ENCODE measurements around the gene LYPD6B.

Gene LYPD6B

DNA sequence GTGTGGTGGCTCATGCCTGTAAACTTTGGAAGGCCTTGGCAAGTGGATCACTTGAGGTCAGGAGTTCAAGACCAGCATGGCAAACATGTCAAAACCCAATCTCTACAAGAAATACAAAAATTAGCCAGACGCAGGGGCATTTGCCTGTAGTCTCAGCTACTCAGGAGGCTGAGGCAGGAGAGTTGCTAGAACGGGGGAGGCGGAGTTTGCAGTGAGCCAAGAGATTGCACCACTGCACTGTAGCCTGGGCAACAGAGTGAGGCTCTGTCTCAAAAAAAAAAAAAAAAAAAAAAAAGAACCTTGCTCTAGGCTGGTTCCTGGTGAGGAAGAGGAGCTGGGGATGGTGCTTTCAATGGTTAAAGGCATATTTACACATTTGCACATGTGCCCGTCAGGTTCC, 129.4 kb downstream of the LYPD6B start:
- no peak overlapping the region for H3K4me3 Mint-ChIP-seq
- H3K27me3 Mint-ChIP-seq (ENCODE audit: low read depth) = peaks cover 4% of the 10 kb centered on the region
- H3K27ac Mint-ChIP-seq = no peak overlapping the region
- H3K36me3 Mint-ChIP-seq (ENCODE audit: low read depth) = peaks cover 7% of the 10 kb centered on the region
- TF ChIP-seq, protein P1, sequence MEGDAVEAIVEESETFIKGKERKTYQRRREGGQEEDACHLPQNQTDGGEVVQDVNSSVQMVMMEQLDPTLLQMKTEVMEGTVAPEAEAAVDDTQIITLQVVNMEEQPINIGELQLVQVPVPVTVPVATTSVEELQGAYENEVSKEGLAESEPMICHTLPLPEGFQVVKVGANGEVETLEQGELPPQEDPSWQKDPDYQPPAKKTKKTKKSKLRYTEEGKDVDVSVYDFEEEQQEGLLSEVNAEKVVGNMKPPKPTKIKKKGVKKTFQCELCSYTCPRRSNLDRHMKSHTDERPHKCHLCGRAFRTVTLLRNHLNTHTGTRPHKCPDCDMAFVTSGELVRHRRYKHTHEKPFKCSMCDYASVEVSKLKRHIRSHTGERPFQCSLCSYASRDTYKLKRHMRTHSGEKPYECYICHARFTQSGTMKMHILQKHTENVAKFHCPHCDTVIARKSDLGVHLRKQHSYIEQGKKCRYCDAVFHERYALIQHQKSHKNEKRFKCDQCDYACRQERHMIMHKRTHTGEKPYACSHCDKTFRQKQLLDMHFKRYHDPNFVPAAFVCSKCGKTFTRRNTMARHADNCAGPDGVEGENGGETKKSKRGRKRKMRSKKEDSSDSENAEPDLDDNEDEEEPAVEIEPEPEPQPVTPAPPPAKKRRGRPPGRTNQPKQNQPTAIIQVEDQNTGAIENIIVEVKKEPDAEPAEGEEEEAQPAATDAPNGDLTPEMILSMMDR (IDR thresholded peaks at IDR 0.05; ENCODE audit: unreplicated experiment in 3 of 3) = no peak
- H3K9me3 Mint-ChIP-seq = peaks cover 3% of the 10 kb centered on the region
- peaks cover 5% of the 10 kb centered on the region for H3K4me1 Mint-ChIP-seq

DNA sequence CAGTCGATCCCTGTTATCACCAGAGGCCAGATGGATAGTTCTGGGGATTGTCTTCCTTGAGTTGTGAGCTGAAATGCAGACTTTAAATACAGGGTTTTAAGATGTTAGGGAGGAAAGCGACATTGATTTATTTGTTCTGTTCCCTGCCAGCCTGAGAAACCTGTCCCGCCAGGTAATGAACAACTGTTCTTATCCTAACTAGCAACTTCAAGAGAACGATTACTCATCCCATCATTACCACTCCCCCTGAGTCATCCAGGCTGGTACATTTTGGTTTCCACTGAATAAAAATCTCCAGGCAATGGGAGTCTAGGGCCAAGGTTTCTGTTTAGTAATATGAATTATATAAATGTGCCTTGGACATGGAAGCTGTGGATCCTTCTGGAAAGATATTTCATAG, 131.2 kb downstream of the LYPD6B start:
- Mint-ChIP-seq H3K9me3 (peaks cover 3% of the 10 kb centered on the region), H3K4me1 (peaks cover 5% of the 10 kb centered on the region), H3K27me3 (ENCODE audit: low read depth) (peaks cover 4% of the 10 kb centered on the region), H3K27ac (peak overlapping the region in 1 of 3 experiments; percentile 34), H3K36me3 (ENCODE audit: low read depth) (peaks cover 7% of the 10 kb centered on the region), H3K4me3 (no peak overlapping the region)
- TF ChIP-seq, protein P1 (IDR thresholded peaks at IDR 0.05; ENCODE audit: unreplicated experiment in 3 of 3) = no peak

- Mint-ChIP-seq H3K4me1 (peaks cover 5% of the 10 kb centered on the region), H3K36me3 (ENCODE audit: low read depth) (peaks cover 7% of the 10 kb centered on the region), H3K27ac (no peak overlapping the region), H3K9me3 (peaks cover 3% of the 10 kb centered on the region), H3K27me3 (ENCODE audit: low read depth) (peaks cover 4% of the 10 kb centered on the region), H3K4me3 (no peak overlapping the region)
- TF ChIP-seq, protein P1 (IDR thresholded peaks at IDR 0.05; ENCODE audit: unreplicated experiment in 3 of 3) = no peak
These were observed 131.7 kb downstream of the LYPD6B start for GRCh38 chr2:149170156-149170555.

DNA sequence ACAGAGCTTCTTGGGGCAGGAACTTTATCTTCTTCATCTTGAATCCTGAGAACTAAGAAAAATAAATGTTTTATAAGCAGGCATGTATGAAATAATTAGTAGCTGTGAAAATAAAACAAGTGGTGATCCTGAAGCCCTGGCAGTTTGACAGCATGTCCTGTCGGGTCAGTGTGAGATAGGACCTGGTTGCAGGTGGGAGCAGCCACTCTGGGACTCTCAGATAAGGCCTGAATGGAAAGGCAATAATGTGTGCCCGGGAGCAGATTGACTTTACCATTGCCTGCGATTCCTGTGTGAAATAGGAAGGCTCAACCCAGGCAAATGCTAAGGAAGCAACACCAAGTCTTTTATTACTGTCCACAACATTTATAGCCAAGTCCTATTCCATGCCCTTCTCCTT, 132.4 kb downstream of the LYPD6B start:
- Mint-ChIP-seq H3K36me3 (ENCODE audit: low read depth) (peaks cover 7% of the 10 kb centered on the region), H3K4me3 (no peak overlapping the region), H3K4me1 (peaks cover 5% of the 10 kb centered on the region), H3K27ac (no peak overlapping the region), H3K9me3 (peaks cover 3% of the 10 kb centered on the region), H3K27me3 (ENCODE audit: low read depth) (no peaks in the 10 kb centered on the region)
- TF ChIP-seq, protein P1 (IDR thresholded peaks at IDR 0.05; ENCODE audit: unreplicated experiment in 3 of 3) = no peak

DNA sequence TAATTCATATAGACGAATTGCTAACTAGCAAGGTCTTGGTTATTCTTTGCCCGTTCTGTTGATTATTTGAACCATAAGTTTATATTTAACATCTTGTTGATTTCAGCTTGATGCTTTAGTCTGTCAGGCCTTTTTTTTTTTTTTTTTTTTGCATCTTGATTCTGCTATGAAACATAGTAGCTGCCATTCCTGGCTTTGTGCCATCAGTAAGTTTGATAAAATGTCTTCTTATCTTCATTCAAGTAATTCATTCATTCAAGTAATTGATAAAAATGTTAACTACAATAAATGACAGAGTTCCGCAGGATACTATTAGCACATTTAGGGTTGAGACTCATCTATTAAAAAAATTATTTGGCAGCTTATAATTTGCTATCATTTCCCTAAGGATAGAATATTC, 134.7 kb downstream of the LYPD6B start:
- Mint-ChIP-seq H3K36me3 (ENCODE audit: low read depth) (peaks cover 7% of the 10 kb centered on the region), H3K27ac (no peak overlapping the region), H3K9me3 (peaks cover 3% of the 10 kb centered on the region), H3K4me1 (no peaks in the 10 kb centered on the region), H3K4me3 (no peak overlapping the region), H3K27me3 (ENCODE audit: low read depth) (no peaks in the 10 kb centered on the region)
- TF ChIP-seq, protein P1 (IDR thresholded peaks at IDR 0.05; ENCODE audit: unreplicated experiment in 3 of 3) = no peak

DNA sequence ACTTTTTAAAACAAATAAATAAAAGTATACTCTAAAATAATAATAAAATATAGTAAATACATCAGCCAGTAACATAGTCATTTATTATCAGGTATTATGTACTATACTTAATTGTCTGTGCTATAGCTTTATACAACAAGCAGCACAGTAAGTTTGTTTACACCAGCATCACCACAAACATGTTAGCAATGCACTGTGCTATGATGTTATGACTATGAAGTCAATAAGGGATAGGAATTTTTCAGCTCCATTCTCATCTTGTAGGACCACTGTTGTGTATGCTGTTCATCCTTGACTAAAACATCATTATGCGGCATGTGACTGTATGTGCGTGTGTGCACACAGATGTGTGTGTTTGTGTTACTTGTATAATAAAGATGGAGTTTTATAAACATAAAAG, 137.5 kb downstream of the LYPD6B start:
- Mint-ChIP-seq H3K9me3 (peaks cover 3% of the 10 kb centered on the region), H3K36me3 (ENCODE audit: low read depth) (peaks cover 7% of the 10 kb centered on the region), H3K27ac (no peak overlapping the region), H3K27me3 (ENCODE audit: low read depth) (peaks cover 4% of the 10 kb centered on the region), H3K4me3 (no peak overlapping the region), H3K4me1 (peaks cover 12% of the 10 kb centered on the region)
- TF ChIP-seq, protein P1 (IDR thresholded peaks at IDR 0.05; ENCODE audit: unreplicated experiment in 3 of 3) = no peak
